HepG2 (cell line): ENCODE data around the gene CBLB. TPM values are rescaled to one million over a fixed set of nuclear protein-coding genes. Genes with fewer than 3 reads are reported as not detected.

ENCODE experiments used
- ATAC-seq: fragments of 200-7000 bp; cut with Tn5 transposase; 3 replicates; pipeline ENCODE4 v1.9.1; 2020; ENCODE audit warnings: mild to moderate bottlenecking, moderate library complexity
- BruUV-seq: library from RNA; stranded (reverse); fragments of 400-500 nt; replicated peaks from 2 replicates; lab custom pipeline; 2021; lab: Mats Ljungman, UMichigan
- CTCF ChIA-PET: fragments of 300-600 bp; formaldehyde crosslinking; extraction: SDS; loops from one replicate; lab custom pipeline; 2021; ENCODE audit warnings: low total read pairs, inconsistent platforms, low intra/inter-chr PET ratio; lab: Yijun Ruan, JAX
- POLR2A ChIA-PET: fragments of 350-600 bp; sonication (Branson Sonifier 250); formaldehyde crosslinking; loops from one replicate; lab custom pipeline; 2020; ENCODE audit warnings: antibody characterized with exemption, inconsistent platforms; lab: Yijun Ruan, JAX
- DNase-seq: peaks from one replicate; pipeline ENCODE4 v3.0.0-alpha.2; 2015; ENCODE audit warnings: low spot score
- FAIRE-seq: peaks from 3 replicates; lab custom pipeline; 2011; peaks lifted over from hg19 to GRCh38; lab: Jason Lieb, UNC
- H2AFZ ChIP-seq: one replicate; pipeline ENCODE4 v1.6.1; 2011; ENCODE audit warnings: low read length, inconsistent platforms
- H3K27ac ChIP-seq: fragments of 300-600 bp; 3 replicates; pipeline ENCODE4 v1.8.0; 2011; ENCODE audit warnings: mixed run types, mild to moderate bottlenecking, mixed read lengths, low read length, inconsistent platforms; ENCODE audit not compliant: insufficient read depth; ENCODE audit errors: extremely low read length
- H3K27me3 ChIP-seq, 2 experiments: fragments of 200-600 bp in 1 of 2; 2 replicates in 1 of 2; 3 replicates in 1 of 2; pipeline versions ENCODE4 v1.6.0 to v1.8.0; 2011; ENCODE audit warnings: low read length in 2 of 2, mild to moderate bottlenecking in 2 of 2, moderate library complexity in 2 of 2, inconsistent platforms in 1 of 2; ENCODE audit not compliant: insufficient read depth in 2 of 2, control insufficient read depth in 1 of 2
- H3K36me3 ChIP-seq, 2 experiments: fragments of 200-600 bp in 1 of 2; replicated peaks in 1 of 2; 2 replicates in 1 of 2; 3 replicates in 1 of 2; pipeline versions ENCODE4 v1.5.1 to v1.8.0; 2011; ENCODE audit warnings: low read length in 2 of 2, inconsistent platforms in 1 of 2; ENCODE audit not compliant: insufficient read depth in 2 of 2, control insufficient read depth in 1 of 2
- H3K4me1 ChIP-seq: 2 replicates; pipeline ENCODE4 v1.5.1; 2012; ENCODE audit warnings: low read length, inconsistent platforms; ENCODE audit not compliant: insufficient read depth
- H3K4me2 ChIP-seq: 2 replicates; pipeline ENCODE4 v1.6.0; 2011; ENCODE audit warnings: low read depth, low read length, inconsistent platforms
- H3K4me3 ChIP-seq, 3 experiments: fragments of 200-600 bp in 1 of 3; sonication (generic), shearing (Covaris generic) in 1 of 3; replicated peaks in 1 of 3; 2 replicates each; pipeline ENCODE4 v1.5.1; 2011 to 2016; ENCODE audit warnings: low read length in 3 of 3, inconsistent platforms in 2 of 3, low read depth in 2 of 3, mild to moderate bottlenecking in 2 of 3, control low read depth in 1 of 3, mixed read lengths in 1 of 3; ENCODE audit not compliant: insufficient read depth in 1 of 3
- H3K79me2 ChIP-seq: one replicate; pipeline ENCODE4 v1.6.1; 2011; ENCODE audit warnings: low read length, inconsistent platforms; ENCODE audit not compliant: insufficient read depth
- H3K9ac ChIP-seq: 2 replicates; pipeline ENCODE4 v1.6.0; 2011; ENCODE audit warnings: mild to moderate bottlenecking, low read depth, low read length, inconsistent platforms; ENCODE audit not compliant: insufficient read depth
- H3K9me3 ChIP-seq: 2 replicates; pipeline ENCODE4 v1.5.1; 2012; ENCODE audit warnings: mild to moderate bottlenecking, low read length
- H4K20me1 ChIP-seq: 2 replicates; pipeline ENCODE4 v1.6.0; 2011; ENCODE audit warnings: inconsistent platforms, mild to moderate bottlenecking, low read length, moderate library complexity; ENCODE audit not compliant: insufficient read depth
- ATF7-NPFF ChIP-seq: sonication (generic); formaldehyde crosslinking; IDR thresholded peaks from 2 replicates; pipeline ENCODE4 v1.8.1; 2023; ENCODE audit warnings: mild to moderate bottlenecking, low read depth, missing genetic modification reagents, moderate library complexity
- ATM ChIP-seq: fragments of 450-650 bp; IDR thresholded peaks from 2 replicates; pipeline ENCODE4 v1.7.1; 2017; ENCODE audit warnings: mild to moderate bottlenecking, borderline replicate concordance
- FIP1L1 ChIP-seq: fragments of 200-400 bp; formaldehyde crosslinking; IDR thresholded peaks from 2 replicates; pipeline ENCODE4 v1.6.1; 2018; ENCODE audit warnings: low read depth, mild to moderate bottlenecking, low read length, moderate library complexity, borderline replicate concordance; ENCODE audit not compliant: insufficient read depth
- KDM1A ChIP-seq: IDR thresholded peaks from 2 replicates; pipeline ENCODE4 v1.6.1; 2016; ENCODE audit warnings: missing compliant biosample characterization
- KLF6 ChIP-seq: IDR thresholded peaks from 2 replicates; pipeline ENCODE4 v1.8.0; 2016; ENCODE audit warnings: missing biosample characterization, missing genetic modification reagents
- MAZ ChIP-seq, 2 experiments: sonication (generic) in 1 of 2; formaldehyde crosslinking in 1 of 2; IDR thresholded peaks; 2 replicates each; pipeline versions ENCODE4 v1.5.0 to v1.6.1; 2012 to 2020; ENCODE audit warnings: low read depth in 2 of 2, mild to moderate bottlenecking in 2 of 2, borderline replicate concordance in 1 of 2, improper control_type of control experiment in 1 of 2, low read length in 1 of 2, missing genetic modification reagents in 1 of 2, moderate library complexity in 1 of 2
- NR3C1 ChIP-seq: sonication (generic); formaldehyde crosslinking; IDR thresholded peaks from 2 replicates; pipeline ENCODE4 v1.4.0; 2020; ENCODE audit warnings: missing genetic modification reagents
- TARDBP ChIP-seq: sonication (generic); formaldehyde crosslinking; IDR thresholded peaks from 2 replicates; pipeline ENCODE4 v1.8.0; 2022; ENCODE audit warnings: mild to moderate bottlenecking, missing genetic modification reagents
- TBX3 ChIP-seq: fragments of 450-650 bp; IDR thresholded peaks from 2 replicates; pipeline ENCODE4 v1.6.1; 2017; ENCODE audit warnings: antibody characterized with exemption, mild to moderate bottlenecking, inconsistent platforms, borderline replicate concordance
- ZC3H13 ChIP-seq: sonication (generic); formaldehyde crosslinking; IDR thresholded peaks from 2 replicates; pipeline ENCODE4 v1.8.1; 2023; ENCODE audit warnings: mild to moderate bottlenecking, missing genetic modification reagents, moderate library complexity
- ZNF382 ChIP-seq: sonication (generic); formaldehyde crosslinking; IDR thresholded peaks from 2 replicates; pipeline ENCODE4 v1.5.0; 2020; ENCODE audit warnings: missing genetic modification reagents, mild to moderate bottlenecking, borderline replicate concordance
- ZNF460 ChIP-seq: sonication (generic); formaldehyde crosslinking; IDR thresholded peaks from 2 replicates; pipeline ENCODE4 v1.5.1; 2020; ENCODE audit warnings: missing genetic modification reagents, mild to moderate bottlenecking, borderline replicate concordance
- ZNF674 ChIP-seq: sonication (generic); formaldehyde crosslinking; IDR thresholded peaks from 2 replicates; pipeline ENCODE4 v1.5.0; 2020; ENCODE audit warnings: low read depth, mild to moderate bottlenecking, missing genetic modification reagents
- WGBS: methylation state at CpG from one replicate; pipeline ENCODE4 v1.1.6; 2017; ENCODE audit warnings: low lambda C conversion rate; 5-methylcytosine and 5-hydroxymethylcytosine counted together
- in situ Hi-C: cut with HindIII; loops from 2 replicates; pipeline ENCODE4 v1.10.0; 2017; ENCODE audit warnings: low pct_unique_long_range_greater_than_20kb; ENCODE audit not compliant: extremely low pct_ligation_motif_present
- intact Hi-C: fragments of 100-400 bp; cut with micrococcal nuclease; formaldehyde crosslinking; loops from one replicate; pipeline ENCODE4 v1.10.0; 2022; ENCODE audit not compliant: unreplicated experiment
- polyA plus RNA-seq, 8 experiments: library from polyadenylated mRNA; depleted of rRNA in 3 of 8; stranded (reverse) in 7 of 8; unstranded in 1 of 8; fragments of >200 nt; fragmentation: Illumina TruSeq in 4 of 8; extraction: Trizol in 4 of 8; gene quantifications; 2 replicates each; pipeline versions ENCODE4 v1.2.1 to v1.2.3, GENCODE V29; 2011 to 2016; ENCODE audit warnings: low read depth in 4 of 8, missing spikeins in 1 of 8, mixed read lengths in 1 of 8; ENCODE audit not compliant: insufficient read depth in 1 of 8
- total RNA-seq, 5 experiments: library from RNA; depleted of rRNA; stranded (reverse); fragments of >200 nt; fragmentation: Illumina TruSeq; extraction: Trizol; gene quantifications; 2 replicates each; pipeline ENCODE4 v1.2.3, GENCODE V29; 2016; ENCODE audit warnings: low read depth in 1 of 5
- TF ChIP-seq, protein P1 (sequence below): sonication (generic); formaldehyde crosslinking; IDR thresholded peaks from 2 replicates; pipeline ENCODE4 v1.5.0; 2020; ENCODE audit warnings: missing genetic modification reagents, mild to moderate bottlenecking, borderline replicate concordance

Gene CBLB
- total and polyA plus RNA-seq, 2 of the 13 experiments (the other 11 are each of a cell fraction or from before 2014, with no cell fraction given) = 9.8 to 16.4 TPM

- FAIRE-seq (no peak), ATAC-seq (no peak), DNase-seq (no peak)
- H3K27ac ChIP-seq = no peak overlapping the region
- H3K9ac ChIP-seq = no peak overlapping the region
- BruUV-seq = no TSS peak
- no peaks in the 10 kb centered on the region for H3K9me3 ChIP-seq
- no peak overlapping the region for H3K4me2 ChIP-seq
- H2AFZ ChIP-seq = no peak overlapping the region
- H3K36me3 ChIP-seq = no peaks in the 10 kb centered on the region; a peak in 1 of 5 replicates
- in situ Hi-C loops (no loop called here), intact Hi-C loops (no loop called here)
- no peak overlapping the region for H3K4me3 ChIP-seq
- ChIA-PET POLR2A (no interaction called here), CTCF (no interaction called here)
- WGBS = 85% methylated on average over 2 of the region's 2 CpGs
- H3K27me3 ChIP-seq = no peaks in the 10 kb centered on the region
- H3K79me2 ChIP-seq = peaks cover 4% of the 10 kb centered on the region
- H4K20me1 ChIP-seq = 0 out of 2 replicates have a peak, but pooled peaks cover 12% of the 10 kb centered on the region
- peaks cover 16% of the 10 kb centered on the region for H3K4me1 ChIP-seq
- TF ChIP-seq MAZ (IDR thresholded peaks at IDR 0.05; ENCODE audit: borderline replicate concordance, low read depth, low read length) = no peak
- no peak for TF ChIP-seq MAZ (CRISPR knock-in tag; IDR thresholded peaks at IDR 0.05; ENCODE audit: low read depth)
- no peak for TF ChIP-seq TBX3
- no peak for TF ChIP-seq ZNF382
- no peak for TF ChIP-seq ZC3H13 (CRISPR knock-in tag)
- no peak for TF ChIP-seq FIP1L1
- no peak for TF ChIP-seq ATM
- no peak for TF ChIP-seq KLF6 (CRISPR knock-in tag)
- no peak for TF ChIP-seq NR3C1 (CRISPR knock-in tag)
- no peak for TF ChIP-seq ZNF460 (CRISPR knock-in tag)
- TF ChIP-seq KDM1A (CRISPR knock-in tag) = no peak
- TF ChIP-seq, protein P1, sequence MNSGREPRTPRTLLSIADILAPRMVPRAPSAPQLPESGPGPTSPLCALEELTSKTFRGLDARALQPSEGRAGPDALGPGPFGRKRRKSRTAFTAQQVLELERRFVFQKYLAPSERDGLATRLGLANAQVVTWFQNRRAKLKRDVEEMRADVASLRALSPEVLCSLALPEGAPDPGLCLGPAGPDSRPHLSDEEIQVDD (CRISPR knock-in tag) = no peak
- no peak for TF ChIP-seq ATF7-NPFF (CRISPR knock-in tag)
- TF ChIP-seq ZNF674 (CRISPR knock-in tag) = no peak
- TF ChIP-seq TARDBP (CRISPR knock-in tag) = no peak
Observed at GRCh38 chr3:105787453-105787852, 81.4 kb downstream of the CBLB start.
